ENCODE data around the gene PAM16. TPM values are rescaled to one million over a fixed set of nuclear protein-coding genes. Genes with fewer than 3 reads are reported as not detected.
A peak's percentile ranks its signal among the peaks of the same experiment; 100 is the strongest.

Gene PAM16
- polyA plus RNA-seq, 1 donor from 2014 or later: 145 TPM

- Histone ChIP-seq H3K4me2 (ENCODE audit: low read length) (no peak overlapping the region), H3F3A (ENCODE audit: insufficient read depth, low read length, poor library complexity, severe bottlenecking) (no peaks in the 10 kb centered on the region), H2AFZ (ENCODE audit: low read depth, low read length) (peak overlapping the region; percentile 58), H3K4me3 (ENCODE audit: low read length) (peak overlapping the region; percentile 59), H3K27me3 (ENCODE audit: insufficient read depth, low read depth, low read length) (no peaks in the 10 kb centered on the region), H4K20me1 (ENCODE audit: insufficient read depth) (no peaks in the 10 kb centered on the region), H3K36me3 (ENCODE audit: insufficient read depth, low read length) (no peaks in the 10 kb centered on the region), H3K9me3 (ENCODE audit: low read length) (no peaks in the 10 kb centered on the region), H3K27ac (ENCODE audit: low read length) (peak overlapping the region; percentile 75), H3K79me2 (replicated peaks; ENCODE audit: insufficient read depth, low read length) (no peaks in the 10 kb centered on the region), H3K9ac (ENCODE audit: low read length) (peak overlapping the region; percentile 68), H3K9me2 (ENCODE audit: insufficient read depth, low read length) (no peaks in the 10 kb centered on the region)
- TF ChIP-seq EP300 (conservative IDR thresholded peaks at IDR 0.05; ENCODE audit: poor library complexity, severe bottlenecking) (no peak), POLR2AphosphoS5 (IDR thresholded peaks at IDR 0.05) (no peak)
- TF ChIP-seq, protein P1, sequence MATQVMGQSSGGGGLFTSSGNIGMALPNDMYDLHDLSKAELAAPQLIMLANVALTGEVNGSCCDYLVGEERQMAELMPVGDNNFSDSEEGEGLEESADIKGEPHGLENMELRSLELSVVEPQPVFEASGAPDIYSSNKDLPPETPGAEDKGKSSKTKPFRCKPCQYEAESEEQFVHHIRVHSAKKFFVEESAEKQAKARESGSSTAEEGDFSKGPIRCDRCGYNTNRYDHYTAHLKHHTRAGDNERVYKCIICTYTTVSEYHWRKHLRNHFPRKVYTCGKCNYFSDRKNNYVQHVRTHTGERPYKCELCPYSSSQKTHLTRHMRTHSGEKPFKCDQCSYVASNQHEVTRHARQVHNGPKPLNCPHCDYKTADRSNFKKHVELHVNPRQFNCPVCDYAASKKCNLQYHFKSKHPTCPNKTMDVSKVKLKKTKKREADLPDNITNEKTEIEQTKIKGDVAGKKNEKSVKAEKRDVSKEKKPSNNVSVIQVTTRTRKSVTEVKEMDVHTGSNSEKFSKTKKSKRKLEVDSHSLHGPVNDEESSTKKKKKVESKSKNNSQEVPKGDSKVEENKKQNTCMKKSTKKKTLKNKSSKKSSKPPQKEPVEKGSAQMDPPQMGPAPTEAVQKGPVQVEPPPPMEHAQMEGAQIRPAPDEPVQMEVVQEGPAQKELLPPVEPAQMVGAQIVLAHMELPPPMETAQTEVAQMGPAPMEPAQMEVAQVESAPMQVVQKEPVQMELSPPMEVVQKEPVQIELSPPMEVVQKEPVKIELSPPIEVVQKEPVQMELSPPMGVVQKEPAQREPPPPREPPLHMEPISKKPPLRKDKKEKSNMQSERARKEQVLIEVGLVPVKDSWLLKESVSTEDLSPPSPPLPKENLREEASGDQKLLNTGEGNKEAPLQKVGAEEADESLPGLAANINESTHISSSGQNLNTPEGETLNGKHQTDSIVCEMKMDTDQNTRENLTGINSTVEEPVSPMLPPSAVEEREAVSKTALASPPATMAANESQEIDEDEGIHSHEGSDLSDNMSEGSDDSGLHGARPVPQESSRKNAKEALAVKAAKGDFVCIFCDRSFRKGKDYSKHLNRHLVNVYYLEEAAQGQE (IDR thresholded peaks at IDR 0.05; ENCODE audit: borderline replicate concordance): no peak
Observed at GRCh38 chr16:4293181-4293716, 57.9 kb downstream of the PAM16 start.

- H3K9me2 ChIP-seq (ENCODE audit: insufficient read depth, low read length): no peaks in the 10 kb centered on the region
- no peak overlapping the region for H3K9ac ChIP-seq (ENCODE audit: low read length)
- H3F3A ChIP-seq (ENCODE audit: insufficient read depth, low read length, poor library complexity, severe bottlenecking): no peaks in the 10 kb centered on the region
- TF ChIP-seq RAD21 (conservative IDR thresholded peaks at IDR 0.05): no peak
- no peak for TF ChIP-seq CTCF (IDR thresholded peaks at IDR 0.05; ENCODE audit: poor library complexity, severe bottlenecking)
- TF ChIP-seq, protein P1 (IDR thresholded peaks at IDR 0.05; ENCODE audit: borderline replicate concordance): no peak
- H3K9me3 ChIP-seq (ENCODE audit: low read length): no peaks in the 10 kb centered on the region
- no peak overlapping the region for H2AFZ ChIP-seq (ENCODE audit: low read depth, low read length)
- H3K36me3 ChIP-seq (ENCODE audit: insufficient read depth, low read length): no peaks in the 10 kb centered on the region
- H3K79me2 ChIP-seq (replicated peaks; ENCODE audit: insufficient read depth, low read length): no peaks in the 10 kb centered on the region
- H3K27ac ChIP-seq (ENCODE audit: low read length): no peak overlapping the region
- H3K4me3 ChIP-seq (ENCODE audit: low read length): no peak overlapping the region
- no peak overlapping the region for H3K4me2 ChIP-seq (ENCODE audit: low read length)
- no peaks in the 10 kb centered on the region for H3K27me3 ChIP-seq (ENCODE audit: insufficient read depth, low read depth, low read length)
- no peaks in the 10 kb centered on the region for H4K20me1 ChIP-seq (ENCODE audit: insufficient read depth)
Observed at GRCh38 chr16:4291699-4292098, 59.4 kb downstream of the PAM16 start.

Other genes with a start within 250 kb of the PAM16 start
- gene ADCY9, start 234.9 kb downstream of the PAM16 start, polyA plus RNA-seq: 6.3 and 7.6 TPM in 2 replicates
- gene SRL, start 109.2 kb downstream of the PAM16 start, polyA plus RNA-seq: not detected in 2 replicates
- 4.4 and 6.3 TPM in 2 replicates for gene TFAP4, start 78.3 kb downstream of the PAM16 start, polyA plus RNA-seq
- gene GLIS2, start 35.3 kb downstream of the PAM16 start, polyA plus RNA-seq: 2.6 and 3.2 TPM in 2 replicates
- 0.32 and 0.57 TPM in 2 replicates for gene VASN, start 20.5 kb upstream of the PAM16 start, polyA plus RNA-seq
- 57.6 and 65.3 TPM in 2 replicates for gene CORO7, start 65.3 kb upstream of the PAM16 start, polyA plus RNA-seq
- gene DNAJA3, start 74.5 kb upstream of the PAM16 start, polyA plus RNA-seq: 44.8 and 60.0 TPM in 2 replicates
- 6.3 and 10.0 TPM in 2 replicates for gene NMRAL1, start 123.3 kb upstream of the PAM16 start, polyA plus RNA-seq
- 62.9 and 79.4 TPM in 2 replicates for gene HMOX2, start 125.1 kb upstream of the PAM16 start, polyA plus RNA-seq
- gene CDIP1, start 187.5 kb upstream of the PAM16 start, polyA plus RNA-seq: 16.4 and 18.8 TPM in 2 replicates
- 0.21 and 0.26 TPM in 2 replicates for gene C16orf96, start 205.0 kb upstream of the PAM16 start, polyA plus RNA-seq